ENCODE measurements around the gene SNRNP25. TPM values are rescaled to one million over a fixed set of nuclear protein-coding genes. Genes with fewer than 3 reads are reported as not detected.

Gene SNRNP25
- total RNA-seq, 5 donors from 2014 or later (not counting 1 experiment from before 2014, with no cell fraction given), result 6.8 to 11.4 (median 9.0) TPM

DNA sequence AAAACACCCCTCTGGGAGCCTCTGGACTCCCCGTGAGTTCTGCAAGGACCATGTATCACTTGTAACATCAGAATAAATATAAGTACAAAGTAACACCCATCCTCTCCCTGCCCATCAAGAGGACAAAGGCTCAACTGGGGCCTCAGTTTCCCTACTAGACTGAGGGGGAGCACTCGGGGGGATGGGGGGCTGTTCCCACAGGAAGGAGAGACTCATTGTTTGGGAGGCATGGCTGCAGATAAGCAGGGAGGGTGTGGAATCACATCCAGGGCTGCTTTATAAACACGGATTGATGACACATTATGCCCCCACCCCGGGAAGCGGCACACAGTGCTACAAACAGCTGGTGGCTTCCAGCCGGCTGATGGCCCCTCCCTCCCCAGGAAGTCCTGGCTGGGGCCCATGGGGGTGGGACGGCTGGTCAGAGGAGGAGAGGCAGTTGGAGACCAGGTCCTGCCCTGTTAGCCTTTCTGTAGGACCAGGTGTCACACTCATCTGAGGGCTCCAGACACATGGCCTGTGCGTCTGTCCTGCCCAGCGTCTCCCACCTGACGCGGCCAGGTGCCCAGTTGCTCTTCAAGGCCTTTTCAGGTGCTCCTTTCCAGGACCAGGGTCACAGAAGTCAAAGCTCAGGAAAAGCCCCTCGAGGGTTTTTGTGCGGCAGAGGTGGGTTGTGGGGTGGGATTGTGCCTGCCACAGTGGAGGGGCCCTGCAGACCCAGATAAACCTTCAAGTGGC is 23.1 kb downstream of the SNRNP25 start:
- H3K4me1 ChIP-seq (ENCODE audit: control insufficient read depth in 1 of 2, extremely low read depth in 1 of 2, insufficient read depth in 2 of 2, low read length in 2 of 2), result peaks cover 19 to 42% of the 10 kb centered on the region in 2 experiments
- ChIA-PET CTCF (interaction anchor here (0.6 to 1.0 kb wide), 3 partner anchors 11 to 20 kb away, joined by 3 to 4 read pairs (median 3); no protein-coding TSS in a partner anchor), POLR2A (no interaction called here)
- DNase-seq (no peak), ATAC-seq (replicated peaks in 1 of 4) (no peak)
- Mint-ChIP-seq H3K27ac (peak overlapping the region in 1 of 2 donors; percentile 6), H3K9me3 (no peaks in the 10 kb centered on the region), H3K27me3 (peaks cover 5 to 16% of the 10 kb centered on the region in 2 donors), H3K36me3 (no peaks in the 10 kb centered on the region), H3K4me1 (peaks cover 27 to 37% (median 30%) of the 10 kb centered on the region in 3 donors), H3K4me3 (peak overlapping the region; percentile 63 to 83 (median 77))
- peaks cover 0 to 3% of the 10 kb centered on the region in 2 donors for H3K36me3 ChIP-seq (ENCODE audit: control insufficient read depth in 2 of 2, extremely low read depth in 1 of 2, insufficient read depth in 1 of 2, low read length in 1 of 2)
- H3K27ac ChIP-seq (ENCODE audit: low read length), result no peak overlapping the region
- no peaks in the 10 kb centered on the region for H3K9me3 ChIP-seq
- peak overlapping the region; percentile 6 to 72 for H3K4me3 ChIP-seq (ENCODE audit: control insufficient read depth in 1 of 2, extremely low read depth in 1 of 2, low read length in 1 of 2)
- 72% methylated on average over 6 of the region's 13 CpGs for WGBS (ENCODE audit: insufficient coverage)
- peaks cover 0 to 36% of the 10 kb centered on the region in 2 experiments for H3K27me3 ChIP-seq (replicated peaks in 1 of 2; ENCODE audit: control insufficient read depth in 2 of 2, extremely low read depth in 1 of 2, insufficient read depth in 2 of 2, low read length in 1 of 2)

DNA sequence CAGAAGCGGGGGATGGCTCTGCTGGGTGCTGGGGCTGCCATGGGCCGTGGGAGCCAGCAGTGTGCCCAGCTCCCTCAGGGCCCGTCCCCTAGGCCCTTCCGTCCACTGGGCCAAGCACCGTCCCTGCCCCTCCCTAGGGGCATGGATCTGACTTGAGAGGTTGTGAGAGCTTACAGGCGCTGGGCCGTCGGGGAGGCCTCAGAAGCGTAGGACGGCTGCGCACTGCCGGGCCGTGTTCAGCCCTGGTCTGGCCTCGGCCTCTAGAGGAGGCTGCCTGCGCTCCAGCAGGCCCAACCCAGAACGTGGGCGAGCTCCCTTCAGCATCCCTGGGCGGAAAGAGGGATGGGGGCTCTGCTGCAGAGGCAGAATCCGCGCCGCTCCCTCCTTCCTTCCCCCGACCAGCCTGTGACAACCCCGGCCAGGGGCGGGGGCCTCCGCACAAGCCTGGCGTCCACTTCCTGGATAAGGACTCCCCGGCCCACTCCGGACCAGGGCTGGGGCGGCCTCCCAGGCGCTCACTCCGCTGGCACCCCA is 23.7 kb downstream of the SNRNP25 start:
- Mint-ChIP-seq H3K4me1 (peaks cover 27 to 37% (median 30%) of the 10 kb centered on the region in 3 donors), H3K9me3 (no peaks in the 10 kb centered on the region), H3K36me3 (no peaks in the 10 kb centered on the region), H3K27ac (peak overlapping the region in 1 of 2 donors; percentile 34), H3K4me3 (peak overlapping the region; percentile 63 to 83 (median 77)), H3K27me3 (peaks cover 5 to 16% of the 10 kb centered on the region in 2 donors)
- ChIA-PET CTCF (interaction anchor here (0.6 to 1.0 kb wide), 3 partner anchors 12 to 20 kb away, joined by 3 to 4 read pairs (median 3); no protein-coding TSS in a partner anchor), POLR2A (no interaction called here)
- peak; percentile 16 to 40 (median 39) for ATAC-seq (replicated peaks in 1 of 4)
- Histone ChIP-seq H3K4me1 (ENCODE audit: control insufficient read depth in 1 of 2, extremely low read depth in 1 of 2, insufficient read depth in 2 of 2, low read length in 2 of 2) (peaks cover 19 to 37% of the 10 kb centered on the region in 2 experiments), H3K36me3 (ENCODE audit: control insufficient read depth in 2 of 2, extremely low read depth in 1 of 2, insufficient read depth in 1 of 2, low read length in 1 of 2) (peaks cover 0 to 3% of the 10 kb centered on the region in 2 donors), H3K9me3 (no peaks in the 10 kb centered on the region), H3K27me3 (replicated peaks in 1 of 2; ENCODE audit: control insufficient read depth in 2 of 2, extremely low read depth in 1 of 2, insufficient read depth in 2 of 2, low read length in 1 of 2) (peaks cover 0 to 32% of the 10 kb centered on the region in 2 experiments), H3K4me3 (ENCODE audit: control insufficient read depth in 1 of 2, extremely low read depth in 1 of 2, low read length in 1 of 2) (peak overlapping the region; percentile 72 to 88), H3K27ac (ENCODE audit: low read length) (peak overlapping the region; percentile 49)
- 8% methylated on average over 29 of the region's 31 CpGs for WGBS (ENCODE audit: insufficient coverage)
- DNase-seq, result peak in 9 of 35 experiments; percentile 12 to 40 (median 20)

DNA sequence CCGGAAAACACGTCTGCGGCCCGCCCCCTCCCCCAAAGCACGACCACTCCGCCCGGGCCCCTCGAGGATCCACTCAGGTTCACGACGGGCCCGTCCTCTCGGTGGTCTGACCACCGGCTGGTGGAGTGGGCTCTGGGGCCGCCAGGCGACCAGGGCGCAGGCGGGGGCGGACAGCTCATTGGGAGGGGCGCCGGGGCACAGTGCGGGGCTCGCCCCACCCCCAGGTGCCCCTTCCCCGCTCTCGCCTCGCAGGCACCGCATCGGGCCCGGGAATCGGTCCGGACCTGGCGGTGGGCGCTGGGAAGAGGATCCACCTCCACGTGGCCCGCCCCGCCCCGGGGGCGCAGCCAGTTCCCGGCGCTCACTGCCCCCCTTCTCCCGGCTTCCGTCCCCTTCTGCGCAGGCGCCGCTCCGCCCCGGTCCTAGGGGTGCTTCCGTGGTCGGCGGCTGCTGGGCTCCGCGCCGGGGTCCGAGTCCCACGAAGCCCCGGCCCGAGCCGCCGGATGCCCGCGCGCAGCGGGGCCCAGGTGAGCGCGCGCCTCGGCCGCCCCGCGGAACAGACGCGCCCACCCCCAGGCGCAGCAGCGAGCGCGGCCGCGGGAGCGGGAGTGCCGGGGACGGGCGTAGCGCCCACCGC is 24.3 kb downstream of the SNRNP25 start, which contains the start of gene MPG:
MPG (plus strand) TSS at position 419 of the 637 bp plus-strand sequence; CDS start at position 504, 85 bp downstream.
- ChIA-PET CTCF (interaction anchor here in 1 of 2 donors (1.0 kb wide), 1 partner anchor 12 kb away, joined by 4 read pairs; no protein-coding TSS in a partner anchor), POLR2A (interaction anchor here in 1 of 2 donors (0.6 kb wide), 1 partner anchor 61 kb away, joined by 5 read pairs; no protein-coding TSS in a partner anchor)
- Mint-ChIP-seq H3K4me3 (peak within 1 kb of the TSS; percentile 83 to 87 (median 84)), H3K4me1 (peaks cover 28 to 39% (median 30%) of the 10 kb centered on the region in 3 donors), H3K36me3 (no peaks in the 10 kb centered on the region), H3K27ac (peak within 1 kb of the TSS; percentile 82 to 91), H3K9me3 (no peaks in the 10 kb centered on the region), H3K27me3 (peaks cover 3 to 14% of the 10 kb centered on the region in 2 donors)
- peak within 1 kb of the TSS; percentile 49 for H3K27ac ChIP-seq (ENCODE audit: low read length)
- DNase-seq, result peak; percentile 54 to 86 (median 70)
- peak; percentile 86 to 89 (median 88) for ATAC-seq (replicated peaks in 1 of 4)
- peaks cover 0 to 28% of the 10 kb centered on the region in 2 experiments for H3K27me3 ChIP-seq (replicated peaks in 1 of 2; ENCODE audit: control insufficient read depth in 2 of 2, extremely low read depth in 1 of 2, insufficient read depth in 2 of 2, low read length in 1 of 2)
- H3K4me3 ChIP-seq (ENCODE audit: control insufficient read depth in 1 of 2, extremely low read depth in 1 of 2, low read length in 1 of 2), result peak within 1 kb of the TSS; percentile 72 to 88
- H3K36me3 ChIP-seq (ENCODE audit: control insufficient read depth in 2 of 2, extremely low read depth in 1 of 2, insufficient read depth in 1 of 2, low read length in 1 of 2), result peaks cover 3 to 5% of the 10 kb centered on the region in 2 donors
- H3K9me3 ChIP-seq, result no peaks in the 10 kb centered on the region
- H3K4me1 ChIP-seq (ENCODE audit: control insufficient read depth in 1 of 2, extremely low read depth in 1 of 2, insufficient read depth in 2 of 2, low read length in 2 of 2), result peaks cover 19 to 39% of the 10 kb centered on the region in 2 experiments
- under 1% methylated on average over 83 of the region's 83 CpGs for WGBS (ENCODE audit: insufficient coverage)

DNA sequence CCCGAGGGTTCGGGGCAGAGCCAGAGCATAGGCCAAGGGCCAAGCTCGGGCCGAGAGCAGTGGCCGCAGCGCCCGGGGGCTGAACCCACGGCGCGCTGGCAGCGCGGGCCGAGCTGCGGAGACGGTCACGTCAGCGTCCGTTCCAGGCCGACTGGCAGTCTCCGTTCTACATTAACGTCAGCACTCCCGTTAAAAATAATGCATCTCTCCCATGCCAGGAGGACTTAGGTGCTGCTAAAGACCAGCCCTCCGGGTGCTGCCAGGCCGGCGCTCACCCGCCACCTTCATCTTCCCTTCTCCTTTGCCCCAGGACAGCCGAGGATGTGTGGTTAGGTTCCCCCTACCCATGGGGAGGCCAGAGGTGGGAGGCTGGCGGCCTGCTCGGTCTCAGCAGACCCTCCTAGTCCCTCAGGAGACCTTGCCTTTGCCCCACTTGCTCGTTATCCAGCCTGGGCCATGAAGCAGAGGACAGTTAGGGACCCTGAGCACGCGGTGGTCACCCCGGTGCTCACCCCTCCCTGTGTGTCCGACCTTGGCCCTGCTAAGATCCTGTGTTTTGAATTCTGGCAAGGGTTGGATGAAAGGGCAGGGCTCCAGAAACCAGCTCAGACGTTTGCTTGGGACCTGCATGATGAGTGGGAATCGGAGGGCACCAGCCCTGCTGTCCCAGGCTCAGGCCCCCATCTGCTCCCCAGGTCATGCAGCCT is 25.0 kb downstream of the SNRNP25 start:
- H3K9me3 ChIP-seq, result no peaks in the 10 kb centered on the region
- peak overlapping the region; percentile 55 to 88 for H3K4me3 ChIP-seq (ENCODE audit: control insufficient read depth in 1 of 2, extremely low read depth in 1 of 2, low read length in 1 of 2)
- POLR2A ChIA-PET, result interaction anchor here in 1 of 2 donors (0.6 kb wide), 1 partner anchor 61 kb away, joined by 5 read pairs; no protein-coding TSS in a partner anchor
- ATAC-seq (replicated peaks in 1 of 4) (peak; percentile 18 to 24 (median 22)), DNase-seq (peak in 1 of 35 experiments; percentile 40)
- H3K27ac ChIP-seq (ENCODE audit: low read length), result no peak overlapping the region
- no peaks in the 10 kb centered on the region for H3K9me3 Mint-ChIP-seq
- H3K36me3 Mint-ChIP-seq, result no peaks in the 10 kb centered on the region
- CTCF ChIA-PET, result no interaction called here
- peaks cover 6 to 8% of the 10 kb centered on the region in 2 donors for H3K36me3 ChIP-seq (ENCODE audit: control insufficient read depth in 2 of 2, extremely low read depth in 1 of 2, insufficient read depth in 1 of 2, low read length in 1 of 2)
- whole genome bisulfite sequencing (ENCODE audit: insufficient coverage), result 14% methylated on average over 34 of the region's 36 CpGs
- peak overlapping the region; percentile 83 to 87 (median 84) for H3K4me3 Mint-ChIP-seq
- H3K27me3 Mint-ChIP-seq, result peaks cover 0 to 9% of the 10 kb centered on the region in 2 donors
- H3K4me1 ChIP-seq (ENCODE audit: control insufficient read depth in 1 of 2, extremely low read depth in 1 of 2, insufficient read depth in 2 of 2, low read length in 2 of 2), result peaks cover 19 to 42% of the 10 kb centered on the region in 2 experiments
- H3K27me3 ChIP-seq (replicated peaks in 1 of 2; ENCODE audit: control insufficient read depth in 2 of 2, extremely low read depth in 1 of 2, insufficient read depth in 2 of 2, low read length in 1 of 2), result peaks cover 0 to 21% of the 10 kb centered on the region in 2 experiments
- peaks cover 27 to 43% (median 32%) of the 10 kb centered on the region in 3 donors for H3K4me1 Mint-ChIP-seq
- peak overlapping the region; percentile 82 to 91 for H3K27ac Mint-ChIP-seq

DNA sequence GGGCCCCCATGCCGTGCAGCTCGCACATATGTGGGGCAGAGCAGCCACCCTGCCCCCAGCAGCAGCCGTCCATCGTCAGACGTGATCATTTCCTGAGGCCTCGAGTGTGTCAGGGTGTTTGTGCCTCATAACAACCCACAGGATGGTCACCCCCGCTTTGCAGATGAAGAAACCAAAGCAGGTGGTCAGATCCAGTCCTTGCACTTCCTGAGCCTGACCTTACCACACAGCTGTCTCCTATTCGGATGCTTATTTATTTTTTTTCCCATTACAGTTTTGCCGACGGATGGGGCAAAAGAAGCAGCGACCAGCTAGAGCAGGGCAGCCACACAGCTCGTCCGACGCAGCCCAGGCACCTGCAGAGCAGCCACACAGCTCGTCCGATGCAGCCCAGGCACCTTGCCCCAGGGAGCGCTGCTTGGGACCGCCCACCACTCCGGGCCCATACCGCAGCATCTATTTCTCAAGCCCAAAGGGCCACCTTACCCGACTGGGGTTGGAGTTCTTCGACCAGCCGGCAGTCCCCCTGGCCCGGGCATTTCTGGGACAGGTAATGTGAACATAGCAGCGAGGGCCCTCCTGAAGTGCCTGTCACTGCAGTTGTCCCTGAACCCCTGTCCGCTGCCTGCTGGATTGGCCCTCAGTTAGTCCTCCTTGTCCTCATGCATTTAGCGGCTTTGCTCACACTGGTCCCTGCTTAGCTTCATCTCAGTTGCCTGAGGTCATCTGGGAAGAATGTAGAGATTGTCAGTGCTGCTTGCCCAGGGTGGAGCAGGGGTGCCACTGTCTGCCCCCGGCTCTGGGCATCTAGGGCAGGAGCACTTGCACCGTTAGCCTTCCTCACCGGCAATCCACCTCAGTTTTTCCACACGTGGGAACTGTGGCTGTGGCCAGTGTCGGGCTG is 25.8 kb downstream of the SNRNP25 start:
- Histone ChIP-seq H3K4me3 (ENCODE audit: control insufficient read depth in 1 of 2, extremely low read depth in 1 of 2, low read length in 1 of 2) (peak overlapping the region in 1 of 2 donors; percentile 88), H3K27me3 (replicated peaks in 1 of 2; ENCODE audit: control insufficient read depth in 2 of 2, extremely low read depth in 1 of 2, insufficient read depth in 2 of 2, low read length in 1 of 2) (peaks cover 0 to 13% of the 10 kb centered on the region in 2 experiments), H3K36me3 (ENCODE audit: control insufficient read depth in 2 of 2, extremely low read depth in 1 of 2, insufficient read depth in 1 of 2, low read length in 1 of 2) (peaks cover 6 to 8% of the 10 kb centered on the region in 2 donors), H3K4me1 (ENCODE audit: control insufficient read depth in 1 of 2, extremely low read depth in 1 of 2, insufficient read depth in 2 of 2, low read length in 2 of 2) (peaks cover 24 to 50% of the 10 kb centered on the region in 2 experiments), H3K9me3 (no peaks in the 10 kb centered on the region), H3K27ac (ENCODE audit: low read length) (no peak overlapping the region)
- Mint-ChIP-seq H3K9me3 (no peaks in the 10 kb centered on the region), H3K36me3 (no peaks in the 10 kb centered on the region), H3K4me1 (peaks cover 35 to 51% (median 40%) of the 10 kb centered on the region in 3 donors), H3K4me3 (peak overlapping the region; percentile 83 to 87 (median 84)), H3K27me3 (peaks cover 0 to 4% of the 10 kb centered on the region in 2 donors), H3K27ac (peak overlapping the region; percentile 82 to 91)
- ATAC-seq (replicated peaks in 1 of 4), result no peak
- no peak for DNase-seq
- ChIA-PET POLR2A (no interaction called here), CTCF (no interaction called here)
- WGBS (ENCODE audit: insufficient coverage), result 83% methylated on average over 29 of the region's 32 CpGs
